T-helper 2 cell treated with Interferon-gamma antibody and Interleukin-4, amounts not matched to agents 5 μg/mL and 100 μg/mL, for 36 hours (primary cell): ENCODE measurements around the gene VGLL4.
"Not testable (repeated sequence)": the region's sequence is repeated elsewhere in the genome, so short reads cannot be mapped to it uniquely, and the experiment has no call there.

Experiments
- DNase-seq: peaks from one replicate; pipeline ENCODE4 v3.0.0; 2021; ENCODE audit warnings: low spot score
- H3K27ac Mint-ChIP-seq: one replicate; pipeline ENCODE4 v1.8.0; 2021; ENCODE audit warnings: mild to moderate bottlenecking, mixed read lengths
- H3K27me3 Mint-ChIP-seq: one replicate; pipeline ENCODE4 v1.8.0; 2021; ENCODE audit warnings: low read depth, mixed read lengths
- H3K36me3 Mint-ChIP-seq: one replicate; pipeline ENCODE4 v1.8.0; 2021; ENCODE audit warnings: low read depth, mixed read lengths
- H3K4me1 Mint-ChIP-seq: one replicate; pipeline ENCODE4 v1.8.0; 2021; ENCODE audit warnings: low read depth, mixed read lengths
- H3K4me3 Mint-ChIP-seq: one replicate; pipeline ENCODE4 v1.8.0; 2022; ENCODE audit warnings: mild to moderate bottlenecking, moderate library complexity, mixed read lengths
- H3K9me3 Mint-ChIP-seq: one replicate; pipeline ENCODE4 v1.8.0; 2021; ENCODE audit warnings: mixed read lengths

VGLL4 gene

DNA sequence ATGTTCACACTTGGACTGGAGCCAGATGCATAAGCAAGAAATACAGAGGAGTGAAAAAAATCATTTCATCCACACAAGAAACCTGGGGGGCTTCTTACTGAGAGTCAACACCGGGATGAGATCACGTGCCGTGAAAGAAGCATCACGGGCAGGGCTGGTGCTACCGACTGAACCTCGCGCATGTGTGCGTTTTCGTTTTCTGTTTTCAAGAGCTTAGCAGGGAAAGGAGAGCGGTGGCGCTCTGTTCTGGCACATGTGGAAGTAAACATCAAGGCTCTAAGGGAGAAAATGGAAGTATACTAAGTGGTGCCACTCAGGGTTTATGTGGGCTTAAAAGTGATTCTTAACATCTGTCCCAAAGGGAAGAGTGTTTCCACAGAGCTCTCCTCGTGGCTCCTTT is 55.9 kb downstream of the VGLL4 start:
- H3K36me3 Mint-ChIP-seq, result peaks cover 13% of the 10 kb centered on the region
- no peak overlapping the region for H3K4me3 Mint-ChIP-seq
- H3K4me1 Mint-ChIP-seq, result peaks cover 39% of the 10 kb centered on the region
- no peaks in the 10 kb centered on the region for H3K9me3 Mint-ChIP-seq
- DNase-seq, result no peak
- no peaks in the 10 kb centered on the region for H3K27me3 Mint-ChIP-seq
- no peak overlapping the region for H3K27ac Mint-ChIP-seq

DNA sequence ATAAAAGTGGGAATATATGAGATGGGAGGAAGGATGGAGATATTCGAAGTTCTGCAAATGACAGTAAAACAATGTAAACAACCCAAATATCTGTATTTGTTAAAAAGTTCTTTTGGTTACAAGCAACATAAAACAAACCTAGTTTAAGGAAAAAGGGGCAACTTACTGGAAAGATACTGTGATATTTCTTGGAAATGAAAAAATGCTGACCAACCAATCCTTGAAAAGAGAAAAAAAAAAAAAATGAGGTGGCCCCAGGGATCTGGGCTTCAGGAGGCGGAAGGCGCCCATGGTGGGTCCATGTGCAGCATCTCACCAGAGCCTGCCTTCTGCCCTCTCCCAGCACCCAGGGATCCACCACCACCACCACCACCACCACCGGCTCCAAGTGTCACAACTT is 59.1 kb downstream of the VGLL4 start:
- no peak overlapping the region for H3K4me3 Mint-ChIP-seq
- no peak overlapping the region for H3K27ac Mint-ChIP-seq
- H3K9me3 Mint-ChIP-seq, result no peaks in the 10 kb centered on the region
- peaks cover 47% of the 10 kb centered on the region for H3K4me1 Mint-ChIP-seq
- H3K27me3 Mint-ChIP-seq, result no peaks in the 10 kb centered on the region
- no peak for DNase-seq
- peaks cover 21% of the 10 kb centered on the region for H3K36me3 Mint-ChIP-seq

DNA sequence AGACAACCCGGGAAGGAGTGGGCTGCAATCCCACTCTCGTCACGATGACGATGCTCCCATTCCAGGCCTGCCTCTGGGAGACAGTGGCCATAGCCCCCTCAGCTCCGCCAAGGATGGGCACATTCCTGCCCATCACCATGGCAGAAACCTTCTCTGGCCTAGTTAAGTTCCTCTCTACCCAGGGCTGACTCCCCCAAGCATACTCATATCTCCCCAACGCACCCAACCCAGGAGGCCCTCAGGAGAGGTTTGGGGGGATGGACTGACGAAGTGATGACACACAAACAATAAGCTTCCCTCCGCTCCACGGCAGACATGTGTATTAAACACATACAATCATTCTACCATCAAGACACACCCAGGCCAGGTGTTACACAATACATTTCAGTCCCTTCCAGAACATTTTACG is 60.1 kb downstream of the VGLL4 start:
- peaks cover 41% of the 10 kb centered on the region for H3K4me1 Mint-ChIP-seq
- H3K27me3 Mint-ChIP-seq, result no peaks in the 10 kb centered on the region
- H3K9me3 Mint-ChIP-seq, result no peaks in the 10 kb centered on the region
- peaks cover 19% of the 10 kb centered on the region for H3K36me3 Mint-ChIP-seq
- no peak overlapping the region for H3K27ac Mint-ChIP-seq
- DNase-seq, result no peak
- H3K4me3 Mint-ChIP-seq, result no peak overlapping the region

DNA sequence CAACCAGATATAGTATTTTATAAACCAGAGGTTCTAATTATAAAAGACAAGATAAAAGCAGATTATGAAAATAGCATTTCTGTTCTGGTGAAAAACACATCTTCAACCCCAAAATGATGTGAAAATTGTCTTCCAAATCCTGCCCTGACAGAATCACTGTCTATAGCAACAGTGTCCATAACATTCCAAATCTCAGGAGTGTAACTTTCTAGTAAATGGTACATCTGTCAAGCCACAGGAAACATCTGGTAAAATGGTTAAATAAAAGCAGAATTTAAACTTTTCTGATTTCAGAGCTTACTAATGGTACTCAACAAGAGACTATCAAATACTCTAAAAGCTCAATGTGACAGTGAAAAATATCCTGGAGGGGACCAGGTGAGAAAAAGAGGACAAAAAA is 60.5 kb downstream of the VGLL4 start:
- peaks cover 18% of the 10 kb centered on the region for H3K36me3 Mint-ChIP-seq
- no peak overlapping the region for H3K4me3 Mint-ChIP-seq
- DNase-seq, result no peak
- no peaks in the 10 kb centered on the region for H3K9me3 Mint-ChIP-seq
- H3K27ac Mint-ChIP-seq, result no peak overlapping the region
- peaks cover 37% of the 10 kb centered on the region for H3K4me1 Mint-ChIP-seq
- no peaks in the 10 kb centered on the region for H3K27me3 Mint-ChIP-seq

DNA sequence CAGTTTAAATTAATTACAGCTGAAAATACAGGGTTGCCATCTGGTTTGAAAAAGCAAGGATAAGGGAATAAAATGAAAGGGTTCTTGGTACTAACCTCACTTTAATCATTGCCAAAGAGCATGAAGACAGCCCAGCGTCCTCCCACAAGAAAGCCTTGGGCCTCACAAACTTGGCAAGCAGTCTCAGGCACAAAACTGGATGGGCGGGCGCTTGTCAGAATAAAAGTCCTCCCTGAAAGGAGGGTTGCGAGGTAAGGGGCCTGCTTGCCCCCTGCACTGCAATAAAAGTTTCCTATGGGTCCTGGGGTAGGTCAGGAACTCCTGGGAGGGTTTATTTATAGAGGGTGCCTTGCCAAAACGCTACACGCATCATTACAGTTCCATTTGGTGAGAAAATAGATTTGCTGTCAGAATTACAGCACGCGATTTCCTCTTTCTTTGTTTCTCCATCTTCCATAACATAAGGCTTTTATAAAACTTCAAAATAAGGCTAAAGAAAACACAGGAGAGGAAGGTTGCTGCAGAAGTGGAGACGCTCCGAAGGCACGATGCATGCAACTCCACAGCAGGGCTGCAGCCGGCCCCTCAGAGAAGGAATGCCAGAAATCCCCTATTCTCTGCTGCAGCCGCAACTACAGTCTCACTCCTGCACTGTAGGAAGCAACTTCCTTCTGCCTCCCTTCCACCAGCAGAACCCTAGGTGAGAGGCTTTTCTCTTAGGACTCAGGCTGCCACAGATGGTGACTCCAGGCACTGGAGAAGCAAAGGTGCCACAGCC is 61.3 kb downstream of the VGLL4 start:
- no peak for DNase-seq
- Mint-ChIP-seq H3K36me3 (peaks cover 18% of the 10 kb centered on the region), H3K4me3 (peak overlapping the region; percentile 64), H3K27ac (no peak overlapping the region), H3K27me3 (no peaks in the 10 kb centered on the region), H3K4me1 (peaks cover 31% of the 10 kb centered on the region), H3K9me3 (no peaks in the 10 kb centered on the region)

DNA sequence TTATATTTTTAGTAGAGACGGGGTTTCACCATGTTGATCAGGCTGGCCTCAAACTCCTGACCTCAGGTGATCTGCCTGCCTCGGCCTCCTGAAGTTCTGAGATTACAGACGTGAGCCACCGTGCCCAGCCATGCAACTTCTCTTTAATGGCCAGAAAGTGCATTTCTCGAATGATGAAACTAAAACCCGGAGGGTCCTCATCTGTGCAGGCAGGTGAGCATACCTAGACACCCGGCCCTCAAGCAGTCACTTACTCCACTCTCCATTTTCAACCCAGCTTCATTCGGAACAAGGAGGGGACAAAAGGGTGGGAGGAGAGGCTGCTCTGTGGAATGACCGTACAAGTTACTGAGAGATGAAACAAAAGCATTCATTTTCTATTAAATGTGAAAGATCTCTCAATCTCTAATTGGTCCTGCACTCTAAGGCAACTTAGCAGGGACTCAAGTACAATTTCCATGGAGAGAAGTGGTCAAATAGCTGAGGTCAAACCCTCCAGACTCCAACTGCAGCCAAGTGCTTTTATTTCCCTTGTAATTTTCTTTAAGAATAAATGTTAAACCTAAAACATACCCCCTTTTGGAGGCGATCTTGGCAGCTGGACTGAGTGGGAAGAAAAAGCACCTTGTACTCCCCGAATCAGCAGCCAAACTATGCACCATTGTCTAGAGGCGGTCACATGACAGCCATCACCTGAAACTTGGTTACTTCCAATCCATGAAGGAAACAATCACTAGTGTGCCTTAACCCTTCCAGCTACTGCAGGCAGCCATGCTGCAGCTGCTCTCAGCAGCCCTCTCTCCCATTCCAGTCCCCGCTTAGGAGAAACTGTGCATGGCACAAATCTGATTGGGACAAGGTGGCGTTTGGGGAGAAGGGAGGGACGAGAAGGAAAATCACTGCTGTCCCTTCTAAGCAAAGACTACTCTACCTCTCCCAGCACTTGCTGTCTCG is 62.2 kb downstream of the VGLL4 start:
- no peaks in the 10 kb centered on the region for H3K27me3 Mint-ChIP-seq
- no peaks in the 10 kb centered on the region for H3K9me3 Mint-ChIP-seq
- peaks cover 30% of the 10 kb centered on the region for H3K4me1 Mint-ChIP-seq
- H3K27ac Mint-ChIP-seq, result no peak overlapping the region
- no peak for DNase-seq
- H3K36me3 Mint-ChIP-seq, result peaks cover 16% of the 10 kb centered on the region
- H3K4me3 Mint-ChIP-seq, result peak overlapping the region; percentile 64

DNA sequence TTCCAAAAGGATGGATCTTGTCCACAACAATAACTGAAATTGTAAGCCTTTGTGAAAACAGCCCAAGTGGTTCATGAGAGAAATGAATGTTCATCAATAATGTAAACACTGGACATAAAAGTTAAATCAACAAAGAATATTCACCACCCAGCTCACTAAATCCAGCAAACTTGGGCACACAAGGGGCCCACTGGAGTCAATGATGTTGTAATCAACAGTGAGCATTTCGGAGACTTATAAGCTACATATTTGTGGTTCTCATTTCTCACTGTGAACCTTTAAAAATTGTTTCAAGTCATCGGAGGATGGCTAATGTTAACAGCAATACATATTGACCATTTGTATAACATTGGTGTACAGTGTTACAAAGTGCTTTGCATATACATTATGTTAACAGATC is 63.1 kb downstream of the VGLL4 start:
- no peak for DNase-seq
- H3K4me3 Mint-ChIP-seq, result no peak overlapping the region
- H3K36me3 Mint-ChIP-seq, result peaks cover 16% of the 10 kb centered on the region
- no peaks in the 10 kb centered on the region for H3K9me3 Mint-ChIP-seq
- peaks cover 30% of the 10 kb centered on the region for H3K4me1 Mint-ChIP-seq
- no peaks in the 10 kb centered on the region for H3K27me3 Mint-ChIP-seq
- H3K27ac Mint-ChIP-seq, result no peak overlapping the region

DNA sequence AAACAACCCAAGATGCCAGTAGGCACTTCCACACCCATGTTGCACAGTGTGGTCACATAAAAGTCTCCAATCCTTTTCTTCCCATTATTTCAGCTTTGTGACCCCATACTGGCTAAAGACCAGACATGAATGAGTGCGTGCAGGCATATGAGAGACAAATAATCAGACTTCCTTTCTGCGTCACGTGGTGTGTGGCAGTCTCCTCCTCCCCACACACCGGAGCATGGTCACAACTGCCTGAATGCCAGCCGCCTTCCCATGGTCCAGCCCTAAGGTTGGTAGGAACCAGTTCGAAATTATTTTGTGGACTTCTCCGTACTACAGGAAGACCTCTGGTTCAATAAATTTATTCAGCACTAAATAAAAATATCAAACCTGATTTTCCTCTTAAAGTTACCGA is 65.5 kb downstream of the VGLL4 start:
- DNase-seq, result no peak
- H3K4me1 Mint-ChIP-seq, result peaks cover 18% of the 10 kb centered on the region
- peaks cover 20% of the 10 kb centered on the region for H3K36me3 Mint-ChIP-seq
- no peaks in the 10 kb centered on the region for H3K9me3 Mint-ChIP-seq
- H3K4me3 Mint-ChIP-seq, result no peak overlapping the region
- no peak overlapping the region for H3K27ac Mint-ChIP-seq
- H3K27me3 Mint-ChIP-seq, result no peaks in the 10 kb centered on the region

DNA sequence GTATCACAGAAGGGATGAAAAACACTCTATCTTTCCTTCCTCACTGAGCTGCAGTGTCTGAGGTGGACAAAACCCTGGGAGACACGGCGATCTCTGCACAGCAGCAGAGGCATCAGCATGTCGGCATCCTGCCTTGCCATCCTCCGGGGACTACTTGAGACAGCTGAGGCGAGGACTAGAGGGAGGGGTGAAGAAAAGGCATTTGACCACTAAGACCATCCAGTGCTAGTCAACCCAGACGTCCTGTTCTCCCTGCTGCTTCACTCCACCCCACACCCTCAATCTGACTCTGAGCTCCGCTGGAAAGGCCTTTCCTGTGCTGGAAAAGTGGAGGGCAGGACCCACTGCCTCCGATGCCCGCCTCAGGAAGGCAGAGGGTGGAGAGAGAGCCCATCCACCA is 67.3 kb downstream of the VGLL4 start:
- Mint-ChIP-seq H3K4me1 (peaks cover 4% of the 10 kb centered on the region), H3K4me3 (no peak overlapping the region), H3K9me3 (no peaks in the 10 kb centered on the region), H3K36me3 (peaks cover 15% of the 10 kb centered on the region), H3K27me3 (no peaks in the 10 kb centered on the region), H3K27ac (no peak overlapping the region)
- no peak for DNase-seq

DNA sequence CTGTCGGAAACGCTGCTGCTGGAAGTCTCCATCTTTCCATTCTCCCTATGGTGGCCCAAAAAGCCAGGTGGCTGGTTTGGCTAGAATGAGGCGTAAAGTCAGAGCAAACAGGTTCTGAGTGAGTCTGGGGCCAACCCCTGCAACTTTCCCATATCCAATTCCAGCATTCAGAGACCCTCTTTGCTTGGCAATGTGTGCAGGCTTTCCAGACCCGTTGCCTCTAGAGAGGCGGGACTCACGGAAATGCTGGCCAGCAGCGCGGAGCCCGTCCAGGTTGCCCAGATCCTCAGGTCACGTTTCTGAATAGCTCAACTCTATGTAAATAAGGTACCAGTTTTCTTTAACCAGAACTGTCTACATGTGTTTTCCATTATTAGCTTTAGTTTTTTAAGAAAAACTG is 68.0 kb downstream of the VGLL4 start:
- DNase-seq, result no peak
- no peaks in the 10 kb centered on the region for H3K27me3 Mint-ChIP-seq
- H3K4me1 Mint-ChIP-seq, result peaks cover 4% of the 10 kb centered on the region
- H3K27ac Mint-ChIP-seq, result no peak overlapping the region
- peaks cover 15% of the 10 kb centered on the region for H3K36me3 Mint-ChIP-seq
- H3K4me3 Mint-ChIP-seq, result no peak overlapping the region
- no peaks in the 10 kb centered on the region for H3K9me3 Mint-ChIP-seq

DNA sequence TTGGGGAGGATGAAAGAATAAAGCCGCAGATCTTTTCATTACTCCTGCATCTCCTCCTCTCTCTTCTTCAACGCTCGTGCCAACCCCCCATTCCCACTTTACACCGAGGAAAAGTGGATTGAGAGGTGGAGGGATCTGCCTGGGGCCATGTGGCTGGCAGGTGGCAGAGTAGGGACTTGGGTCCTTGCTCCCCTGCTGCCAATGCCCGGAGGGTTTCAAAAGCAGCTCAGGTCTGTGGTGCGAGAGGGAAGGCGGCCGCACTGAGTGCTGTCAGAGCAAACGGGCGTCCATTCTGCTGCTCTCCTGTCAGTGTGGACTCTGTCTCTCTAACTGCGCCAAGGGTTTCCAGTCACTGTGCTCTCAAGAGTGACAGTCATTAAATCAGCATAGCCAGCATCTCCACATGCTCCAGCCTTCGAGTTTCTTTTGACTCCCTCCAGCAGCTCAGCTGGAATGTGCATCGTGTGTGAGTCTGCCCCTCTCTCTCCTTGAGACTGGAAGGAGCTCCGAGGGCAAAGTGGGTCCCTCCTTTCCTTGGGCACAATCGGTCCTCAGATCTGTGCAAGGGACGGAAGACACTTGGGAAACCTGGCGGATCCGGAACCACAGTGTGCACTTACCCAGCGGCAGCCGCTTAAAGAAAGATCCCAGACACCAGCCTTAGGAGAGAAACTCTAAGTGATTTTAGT is 68.6 kb downstream of the VGLL4 start:
- Mint-ChIP-seq H3K27me3 (no peaks in the 10 kb centered on the region), H3K27ac (no peak overlapping the region), H3K36me3 (peaks cover 11% of the 10 kb centered on the region), H3K4me3 (no peak overlapping the region), H3K9me3 (no peaks in the 10 kb centered on the region), H3K4me1 (peaks cover 2% of the 10 kb centered on the region)
- no peak for DNase-seq

DNA sequence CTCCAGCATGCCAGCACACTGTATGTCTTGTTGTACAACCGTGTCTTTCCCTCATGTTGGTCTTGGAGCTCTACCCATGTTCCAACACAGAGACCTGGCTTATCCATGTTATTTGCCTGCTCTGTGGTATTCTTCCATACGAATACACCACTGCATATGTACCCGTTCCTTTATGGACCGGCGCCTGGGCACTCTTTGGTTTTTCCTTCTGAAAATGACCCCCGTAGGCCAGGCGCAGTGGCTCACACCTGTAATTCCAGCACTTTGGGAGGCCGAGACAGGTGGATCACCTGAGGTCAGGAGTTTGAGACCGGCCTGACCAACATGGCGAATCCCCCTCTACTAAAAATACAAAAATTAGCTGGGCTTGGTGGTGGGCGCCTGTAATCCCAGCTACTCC is 71.1 kb downstream of the VGLL4 start:
- H3K27ac Mint-ChIP-seq, result peak overlapping the region; percentile 24

DNA sequence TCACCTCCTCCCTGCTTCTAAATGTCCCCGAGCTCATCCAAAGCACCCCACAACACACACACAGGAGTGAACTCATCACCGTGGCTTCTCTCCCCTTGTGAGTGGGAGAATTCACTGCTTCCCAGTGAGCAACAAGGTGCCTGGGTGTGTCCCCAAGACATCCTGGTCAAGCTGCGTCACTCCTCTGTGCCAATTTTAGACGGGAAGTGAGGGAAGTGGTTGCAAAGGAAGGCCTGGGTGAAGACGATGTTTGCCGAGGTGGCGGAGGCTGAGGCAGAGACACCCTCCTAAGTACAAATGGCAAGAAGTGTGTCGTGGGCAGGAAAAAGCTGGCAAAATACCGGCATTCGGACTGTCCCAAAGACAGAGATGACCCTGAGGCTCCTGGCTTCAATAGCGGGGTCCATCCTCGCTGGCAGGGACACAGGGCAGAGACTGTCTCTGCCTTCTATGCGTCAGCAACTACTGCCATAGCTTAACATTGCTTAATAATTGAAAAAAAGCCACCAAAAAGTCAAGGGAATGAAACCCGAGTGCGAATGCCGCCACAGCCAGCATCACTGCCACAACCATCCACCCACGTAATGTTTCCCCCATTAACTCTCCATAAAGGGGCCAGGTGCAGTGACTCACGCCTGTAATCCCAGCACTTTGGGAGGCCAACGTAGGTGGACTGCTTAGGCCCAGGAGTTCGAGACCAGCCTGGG is 72.8 kb downstream of the VGLL4 start:
- H3K27ac Mint-ChIP-seq, result no peak overlapping the region
- H3K9me3 Mint-ChIP-seq, result no peaks in the 10 kb centered on the region
- DNase-seq, result no peak
- no peaks in the 10 kb centered on the region for H3K4me1 Mint-ChIP-seq
- H3K4me3 Mint-ChIP-seq, result no peak overlapping the region
- no peaks in the 10 kb centered on the region for H3K27me3 Mint-ChIP-seq
- peaks cover 12% of the 10 kb centered on the region for H3K36me3 Mint-ChIP-seq

More for the DNA sequence above, 71.1 kb downstream of the VGLL4 start:
- H3K27me3 Mint-ChIP-seq, DNase-seq, H3K36me3 Mint-ChIP-seq, H3K4me3 Mint-ChIP-seq, H3K4me1 Mint-ChIP-seq, H3K9me3 Mint-ChIP-seq: not testable (repeated sequence)
